GM23338 (cell line): ENCODE data around the gene IQCK. TPM values are rescaled to one million over a fixed set of nuclear protein-coding genes. Genes with fewer than 3 reads are reported as not detected.

Source experiments
- ATAC-seq: fragments of 200-7000 bp; cut with Tn5 transposase; 3 replicates; pipeline ENCODE4 v1.9.1; 2020
- DNase-seq: peaks from one replicate; pipeline ENCODE4 v3.0.0-alpha.2; 2015; ENCODE audit warnings: low spot score
- H2AFZ ChIP-seq: fragments of 200-600 bp; sonication (generic); 2 replicates; pipeline ENCODE4 v1.8.0; 2016; ENCODE audit warnings: antibody characterized with exemption, mild to moderate bottlenecking, moderate library complexity
- H3F3A ChIP-seq: fragments of 200-600 bp; sonication (generic); replicated peaks from 2 replicates; pipeline ENCODE4 v1.8.0; 2017; ENCODE audit warnings: antibody characterized with exemption, mixed run types, low read depth
- H3K27ac ChIP-seq: fragments of 200-600 bp; sonication (generic); 2 replicates; pipeline ENCODE4 v1.6.1; 2016; ENCODE audit warnings: low read depth
- H3K27me3 ChIP-seq: fragments of 200-600 bp; sonication (generic); 2 replicates; pipeline ENCODE4 v1.8.0; 2016; ENCODE audit warnings: mild to moderate bottlenecking, mixed run types, moderate library complexity; ENCODE audit not compliant: insufficient read depth
- H3K36me3 ChIP-seq: fragments of 200-600 bp; sonication (generic); 2 replicates; pipeline ENCODE4 v1.8.0; 2016; ENCODE audit warnings: mild to moderate bottlenecking; ENCODE audit not compliant: insufficient read depth
- H3K4me1 ChIP-seq: fragments of 200-600 bp; sonication (generic); 2 replicates; pipeline ENCODE4 v1.8.0; 2016; ENCODE audit warnings: mild to moderate bottlenecking, moderate library complexity; ENCODE audit not compliant: insufficient read depth
- H3K4me2 ChIP-seq: fragments of 200-600 bp; sonication (generic); 2 replicates; pipeline ENCODE4 v1.7.1; 2017; ENCODE audit warnings: mixed run types
- H3K4me3 ChIP-seq: fragments of 200-600 bp; sonication (generic); 2 replicates; pipeline ENCODE4 v1.6.1; 2016; ENCODE audit warnings: mixed run types
- H3K79me2 ChIP-seq: fragments of 200-600 bp; sonication (generic); replicated peaks from 2 replicates; pipeline ENCODE4 v1.8.0; 2017; ENCODE audit warnings: mild to moderate bottlenecking; ENCODE audit not compliant: insufficient read depth
- H3K9me2 ChIP-seq: fragments of 200-600 bp; sonication (generic); 2 replicates; pipeline ENCODE4 v1.8.0; 2017; ENCODE audit not compliant: insufficient read depth
- H4K20me1 ChIP-seq: fragments of 200-600 bp; sonication (generic); replicated peaks from 2 replicates; pipeline ENCODE4 v1.8.0; 2017; ENCODE audit warnings: mild to moderate bottlenecking; ENCODE audit not compliant: insufficient read depth
- H3K27ac Mint-ChIP-seq: 2 replicates; pipeline ENCODE4 v1.8.0; 2020; ENCODE audit warnings: inconsistent platforms, mild to moderate bottlenecking, moderate library complexity, mixed read lengths
- H3K27me3 Mint-ChIP-seq: 3 replicates; pipeline ENCODE4 v1.8.0; 2022; ENCODE audit warnings: low read depth, mild to moderate bottlenecking, moderate library complexity, mixed read lengths, inconsistent platforms; ENCODE audit not compliant: insufficient read depth, poor library complexity
- H3K36me3 Mint-ChIP-seq: 3 replicates; pipeline ENCODE4 v1.8.0; 2021; ENCODE audit warnings: low read depth, mild to moderate bottlenecking, inconsistent platforms, moderate library complexity, mixed read lengths
- H3K4me1 Mint-ChIP-seq: 3 replicates; pipeline ENCODE4 v1.8.0; 2020; ENCODE audit warnings: mild to moderate bottlenecking, inconsistent platforms, mixed read lengths
- H3K4me3 Mint-ChIP-seq: 3 replicates; pipeline ENCODE4 v1.8.0; 2021; ENCODE audit warnings: moderate library complexity, mild to moderate bottlenecking, inconsistent platforms, mixed read lengths
- H3K9me3 Mint-ChIP-seq: 3 replicates; pipeline ENCODE4 v1.8.0; 2020; ENCODE audit warnings: moderate library complexity, mild to moderate bottlenecking, inconsistent platforms, mixed read lengths
- CREB1 ChIP-seq: fragments of 250-450 bp; sonication (Bioruptor Pico); IDR thresholded peaks from 2 replicates; pipeline ENCODE4 v1.5.0; 2020; ENCODE audit warnings: low read depth, mild to moderate bottlenecking, moderate library complexity
- EZH2 ChIP-seq: fragments of 200-600 bp; sonication (generic); IDR thresholded peaks from one replicate; pipeline ENCODE4 v1.8.0; 2017; ENCODE audit warnings: antibody characterized with exemption, mild to moderate bottlenecking, low read depth; ENCODE audit not compliant: unreplicated experiment
- EZH2phosphoT487 ChIP-seq: fragments of 200-600 bp; sonication (generic); IDR thresholded peaks from one replicate; pipeline ENCODE4 v1.8.1; 2018; ENCODE audit warnings: antibody characterized with exemption; ENCODE audit not compliant: unreplicated experiment
- JUNB ChIP-seq: IDR thresholded peaks from one replicate; pipeline ENCODE4 v1.6.1; 2016; ENCODE audit warnings: antibody characterized with exemption; ENCODE audit not compliant: unreplicated experiment
- NANOG ChIP-seq: IDR thresholded peaks from 2 replicates; pipeline ENCODE4 v1.6.1; 2016; ENCODE audit warnings: antibody characterized with exemption, borderline replicate concordance
- POLR2AphosphoS5 ChIP-seq: IDR thresholded peaks from 2 replicates; pipeline ENCODE4 v1.6.1; 2016; ENCODE audit warnings: antibody characterized with exemption, low read depth
- STAT1 ChIP-seq: IDR thresholded peaks from one replicate; pipeline ENCODE4 v1.6.1; 2016; ENCODE audit warnings: antibody characterized with exemption; ENCODE audit not compliant: unreplicated experiment
- ZNF114 ChIP-seq: fragments of 250-450 bp; sonication (Bioruptor Pico); IDR thresholded peaks from 2 replicates; pipeline ENCODE4 v1.5.0; 2020; ENCODE audit warnings: mild to moderate bottlenecking, moderate library complexity
- ZNF331 ChIP-seq: fragments of 250-450 bp; sonication (Bioruptor Pico); IDR thresholded peaks from 2 replicates; pipeline ENCODE4 v1.5.0; 2020; ENCODE audit warnings: low read depth, mild to moderate bottlenecking, moderate library complexity
- polyA plus RNA-seq: library from polyadenylated mRNA; unstranded; fragments of >200 nt; fragmentation: Nextera tagmentation; extraction: Ambion mirVana; gene quantifications from 2 replicates; pipeline ENCODE4 v1.2.1, GENCODE V29; 2016
- total RNA-seq: library from RNA; depleted of rRNA; stranded (reverse); fragments of >200 nt; shearing (Covaris generic); gene quantifications from 2 replicates; pipeline ENCODE4 v1.2.3, GENCODE V29; 2014
- TF ChIP-seq, protein P1 (sequence below): fragments of 250-450 bp; sonication (Bioruptor Pico); IDR thresholded peaks from 2 replicates; pipeline ENCODE4 v1.5.0; 2020; ENCODE audit warnings: mild to moderate bottlenecking, moderate library complexity
- TF ChIP-seq, protein P2 (sequence below): IDR thresholded peaks from 2 replicates; pipeline ENCODE4 v1.6.1; 2016; ENCODE audit warnings: antibody characterized with exemption
- TF ChIP-seq, protein P3 (sequence below): IDR thresholded peaks from one replicate; pipeline ENCODE4 v1.6.1; 2018; ENCODE audit warnings: antibody characterized with exemption; ENCODE audit not compliant: unreplicated experiment
- TF ChIP-seq, protein P4 (sequence below), 2 experiments: fragments of 200-600 bp in 1 of 2; sonication (generic) in 1 of 2; conservative IDR thresholded peaks; 2 replicates each; pipeline versions ENCODE4 v1.5.1 to v1.6.1; 2016 to 2017; ENCODE audit warnings: antibody characterized with exemption in 2 of 2, low read depth in 2 of 2, mild to moderate bottlenecking in 2 of 2, moderate library complexity in 1 of 2

Gene IQCK
- total and polyA plus RNA-seq, 2 experiments from 2014 or later: 7.6 to 10.0 TPM

DNA sequence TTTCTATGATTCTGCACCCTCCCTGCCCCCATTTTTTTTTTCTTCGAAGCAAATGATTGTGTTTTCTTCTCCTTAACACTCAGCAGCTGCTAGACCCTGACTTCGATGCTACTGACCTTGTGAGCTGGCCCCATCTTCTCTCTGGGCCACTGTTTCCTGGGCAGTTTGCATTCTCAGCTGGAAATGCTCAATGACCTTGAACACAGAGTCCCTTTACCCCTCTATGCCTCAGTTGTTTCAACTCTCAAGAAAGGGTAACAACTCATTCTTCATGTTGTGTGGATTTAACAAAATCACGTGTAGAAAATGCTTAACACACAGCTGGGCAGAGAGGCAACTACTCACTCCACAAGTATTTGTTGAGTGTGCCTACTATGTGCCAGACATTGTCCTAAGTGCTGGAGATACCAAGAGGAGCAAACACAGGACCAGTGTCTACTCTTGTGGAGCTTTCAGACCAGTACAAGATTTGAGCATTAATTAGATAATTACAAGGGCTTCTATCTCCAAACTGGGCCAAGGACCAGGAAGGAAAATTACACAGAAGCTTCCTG is 66.2 kb downstream of the IQCK start:
- Histone ChIP-seq H3F3A (no peaks in the 10 kb centered on the region), H3K4me1 (no peaks in the 10 kb centered on the region), H4K20me1 (no peaks in the 10 kb centered on the region), H3K4me3 (no peak overlapping the region), H3K79me2 (no peaks in the 10 kb centered on the region), H3K27ac (no peak overlapping the region), H3K9me2 (no peaks in the 10 kb centered on the region), H3K27me3 (no peaks in the 10 kb centered on the region), H2AFZ (no peak overlapping the region), H3K4me2 (no peak overlapping the region), H3K36me3 (no peaks in the 10 kb centered on the region)
- TF ChIP-seq ZNF114 (CRISPR knock-in tag) (no peak), NANOG (no peak), ZNF331 (CRISPR knock-in tag) (no peak), POLR2AphosphoS5 (no peak), STAT1 (no peak), JUNB (no peak), EZH2 (no peak), CREB1 (CRISPR knock-in tag) (no peak), EZH2phosphoT487 (no peak)
- TF ChIP-seq, protein P1, sequence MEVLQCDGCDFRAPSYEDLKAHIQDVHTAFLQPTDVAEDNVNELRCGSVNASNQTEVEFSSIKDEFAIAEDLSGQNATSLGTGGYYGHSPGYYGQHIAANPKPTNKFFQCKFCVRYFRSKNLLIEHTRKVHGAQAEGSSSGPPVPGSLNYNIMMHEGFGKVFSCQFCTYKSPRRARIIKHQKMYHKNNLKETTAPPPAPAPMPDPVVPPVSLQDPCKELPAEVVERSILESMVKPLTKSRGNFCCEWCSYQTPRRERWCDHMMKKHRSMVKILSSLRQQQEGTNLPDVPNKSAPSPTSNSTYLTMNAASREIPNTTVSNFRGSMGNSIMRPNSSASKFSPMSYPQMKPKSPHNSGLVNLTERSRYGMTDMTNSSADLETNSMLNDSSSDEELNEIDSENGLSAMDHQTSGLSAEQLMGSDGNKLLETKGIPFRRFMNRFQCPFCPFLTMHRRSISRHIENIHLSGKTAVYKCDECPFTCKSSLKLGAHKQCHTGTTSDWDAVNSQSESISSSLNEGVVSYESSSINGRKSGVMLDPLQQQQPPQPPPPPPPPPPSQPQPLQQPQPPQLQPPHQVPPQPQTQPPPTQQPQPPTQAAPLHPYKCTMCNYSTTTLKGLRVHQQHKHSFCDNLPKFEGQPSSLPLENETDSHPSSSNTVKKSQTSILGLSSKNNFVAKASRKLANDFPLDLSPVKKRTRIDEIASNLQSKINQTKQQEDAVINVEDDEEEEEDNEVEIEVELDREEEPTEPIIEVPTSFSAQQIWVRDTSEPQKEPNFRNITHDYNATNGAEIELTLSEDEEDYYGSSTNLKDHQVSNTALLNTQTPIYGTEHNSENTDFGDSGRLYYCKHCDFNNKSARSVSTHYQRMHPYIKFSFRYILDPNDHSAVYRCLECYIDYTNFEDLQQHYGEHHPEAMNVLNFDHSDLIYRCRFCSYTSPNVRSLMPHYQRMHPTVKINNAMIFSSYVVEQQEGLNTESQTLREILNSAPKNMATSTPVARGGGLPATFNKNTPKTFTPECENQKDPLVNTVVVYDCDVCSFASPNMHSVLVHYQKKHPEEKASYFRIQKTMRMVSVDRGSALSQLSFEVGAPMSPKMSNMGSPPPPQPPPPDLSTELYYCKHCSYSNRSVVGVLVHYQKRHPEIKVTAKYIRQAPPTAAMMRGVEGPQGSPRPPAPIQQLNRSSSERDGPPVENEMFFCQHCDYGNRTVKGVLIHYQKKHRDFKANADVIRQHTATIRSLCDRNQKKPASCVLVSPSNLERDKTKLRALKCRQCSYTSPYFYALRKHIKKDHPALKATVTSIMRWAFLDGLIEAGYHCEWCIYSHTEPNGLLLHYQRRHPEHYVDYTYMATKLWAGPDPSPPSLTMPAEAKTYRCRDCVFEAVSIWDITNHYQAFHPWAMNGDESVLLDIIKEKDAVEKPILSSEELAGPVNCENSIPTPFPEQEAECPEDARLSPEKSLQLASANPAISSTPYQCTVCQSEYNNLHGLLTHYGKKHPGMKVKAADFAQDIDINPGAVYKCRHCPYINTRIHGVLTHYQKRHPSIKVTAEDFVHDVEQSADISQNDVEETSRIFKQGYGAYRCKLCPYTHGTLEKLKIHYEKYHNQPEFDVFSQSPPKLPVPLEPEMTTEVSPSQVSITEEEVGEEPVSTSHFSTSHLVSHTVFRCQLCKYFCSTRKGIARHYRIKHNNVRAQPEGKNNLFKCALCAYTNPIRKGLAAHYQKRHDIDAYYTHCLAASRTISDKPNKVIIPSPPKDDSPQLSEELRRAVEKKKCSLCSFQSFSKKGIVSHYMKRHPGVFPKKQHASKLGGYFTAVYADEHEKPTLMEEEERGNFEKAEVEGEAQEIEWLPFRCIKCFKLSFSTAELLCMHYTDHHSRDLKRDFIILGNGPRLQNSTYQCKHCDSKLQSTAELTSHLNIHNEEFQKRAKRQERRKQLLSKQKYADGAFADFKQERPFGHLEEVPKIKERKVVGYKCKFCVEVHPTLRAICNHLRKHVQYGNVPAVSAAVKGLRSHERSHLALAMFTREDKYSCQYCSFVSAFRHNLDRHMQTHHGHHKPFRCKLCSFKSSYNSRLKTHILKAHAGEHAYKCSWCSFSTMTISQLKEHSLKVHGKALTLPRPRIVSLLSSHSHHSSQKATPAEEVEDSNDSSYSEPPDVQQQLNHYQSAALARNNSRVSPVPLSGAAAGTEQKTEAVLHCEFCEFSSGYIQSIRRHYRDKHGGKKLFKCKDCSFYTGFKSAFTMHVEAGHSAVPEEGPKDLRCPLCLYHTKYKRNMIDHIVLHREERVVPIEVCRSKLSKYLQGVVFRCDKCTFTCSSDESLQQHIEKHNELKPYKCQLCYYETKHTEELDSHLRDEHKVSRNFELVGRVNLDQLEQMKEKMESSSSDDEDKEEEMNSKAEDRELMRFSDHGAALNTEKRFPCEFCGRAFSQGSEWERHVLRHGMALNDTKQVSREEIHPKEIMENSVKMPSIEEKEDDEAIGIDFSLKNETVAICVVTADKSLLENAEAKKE (CRISPR knock-in tag): no peak
- TF ChIP-seq, protein P2, sequence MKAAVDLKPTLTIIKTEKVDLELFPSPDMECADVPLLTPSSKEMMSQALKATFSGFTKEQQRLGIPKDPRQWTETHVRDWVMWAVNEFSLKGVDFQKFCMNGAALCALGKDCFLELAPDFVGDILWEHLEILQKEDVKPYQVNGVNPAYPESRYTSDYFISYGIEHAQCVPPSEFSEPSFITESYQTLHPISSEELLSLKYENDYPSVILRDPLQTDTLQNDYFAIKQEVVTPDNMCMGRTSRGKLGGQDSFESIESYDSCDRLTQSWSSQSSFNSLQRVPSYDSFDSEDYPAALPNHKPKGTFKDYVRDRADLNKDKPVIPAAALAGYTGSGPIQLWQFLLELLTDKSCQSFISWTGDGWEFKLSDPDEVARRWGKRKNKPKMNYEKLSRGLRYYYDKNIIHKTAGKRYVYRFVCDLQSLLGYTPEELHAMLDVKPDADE: no peak
- TF ChIP-seq, protein P3, sequence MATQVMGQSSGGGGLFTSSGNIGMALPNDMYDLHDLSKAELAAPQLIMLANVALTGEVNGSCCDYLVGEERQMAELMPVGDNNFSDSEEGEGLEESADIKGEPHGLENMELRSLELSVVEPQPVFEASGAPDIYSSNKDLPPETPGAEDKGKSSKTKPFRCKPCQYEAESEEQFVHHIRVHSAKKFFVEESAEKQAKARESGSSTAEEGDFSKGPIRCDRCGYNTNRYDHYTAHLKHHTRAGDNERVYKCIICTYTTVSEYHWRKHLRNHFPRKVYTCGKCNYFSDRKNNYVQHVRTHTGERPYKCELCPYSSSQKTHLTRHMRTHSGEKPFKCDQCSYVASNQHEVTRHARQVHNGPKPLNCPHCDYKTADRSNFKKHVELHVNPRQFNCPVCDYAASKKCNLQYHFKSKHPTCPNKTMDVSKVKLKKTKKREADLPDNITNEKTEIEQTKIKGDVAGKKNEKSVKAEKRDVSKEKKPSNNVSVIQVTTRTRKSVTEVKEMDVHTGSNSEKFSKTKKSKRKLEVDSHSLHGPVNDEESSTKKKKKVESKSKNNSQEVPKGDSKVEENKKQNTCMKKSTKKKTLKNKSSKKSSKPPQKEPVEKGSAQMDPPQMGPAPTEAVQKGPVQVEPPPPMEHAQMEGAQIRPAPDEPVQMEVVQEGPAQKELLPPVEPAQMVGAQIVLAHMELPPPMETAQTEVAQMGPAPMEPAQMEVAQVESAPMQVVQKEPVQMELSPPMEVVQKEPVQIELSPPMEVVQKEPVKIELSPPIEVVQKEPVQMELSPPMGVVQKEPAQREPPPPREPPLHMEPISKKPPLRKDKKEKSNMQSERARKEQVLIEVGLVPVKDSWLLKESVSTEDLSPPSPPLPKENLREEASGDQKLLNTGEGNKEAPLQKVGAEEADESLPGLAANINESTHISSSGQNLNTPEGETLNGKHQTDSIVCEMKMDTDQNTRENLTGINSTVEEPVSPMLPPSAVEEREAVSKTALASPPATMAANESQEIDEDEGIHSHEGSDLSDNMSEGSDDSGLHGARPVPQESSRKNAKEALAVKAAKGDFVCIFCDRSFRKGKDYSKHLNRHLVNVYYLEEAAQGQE: no peak
- TF ChIP-seq, protein P4, sequence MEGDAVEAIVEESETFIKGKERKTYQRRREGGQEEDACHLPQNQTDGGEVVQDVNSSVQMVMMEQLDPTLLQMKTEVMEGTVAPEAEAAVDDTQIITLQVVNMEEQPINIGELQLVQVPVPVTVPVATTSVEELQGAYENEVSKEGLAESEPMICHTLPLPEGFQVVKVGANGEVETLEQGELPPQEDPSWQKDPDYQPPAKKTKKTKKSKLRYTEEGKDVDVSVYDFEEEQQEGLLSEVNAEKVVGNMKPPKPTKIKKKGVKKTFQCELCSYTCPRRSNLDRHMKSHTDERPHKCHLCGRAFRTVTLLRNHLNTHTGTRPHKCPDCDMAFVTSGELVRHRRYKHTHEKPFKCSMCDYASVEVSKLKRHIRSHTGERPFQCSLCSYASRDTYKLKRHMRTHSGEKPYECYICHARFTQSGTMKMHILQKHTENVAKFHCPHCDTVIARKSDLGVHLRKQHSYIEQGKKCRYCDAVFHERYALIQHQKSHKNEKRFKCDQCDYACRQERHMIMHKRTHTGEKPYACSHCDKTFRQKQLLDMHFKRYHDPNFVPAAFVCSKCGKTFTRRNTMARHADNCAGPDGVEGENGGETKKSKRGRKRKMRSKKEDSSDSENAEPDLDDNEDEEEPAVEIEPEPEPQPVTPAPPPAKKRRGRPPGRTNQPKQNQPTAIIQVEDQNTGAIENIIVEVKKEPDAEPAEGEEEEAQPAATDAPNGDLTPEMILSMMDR (conservative IDR thresholded peaks at IDR 0.05; ENCODE audit: low read depth in 2 of 2): no peak
- ATAC-seq (no peak), DNase-seq (no peak)
- Mint-ChIP-seq H3K36me3 (no peaks in the 10 kb centered on the region), H3K4me3 (no peak overlapping the region), H3K27me3 (no peaks in the 10 kb centered on the region), H3K4me1 (peaks cover 6% of the 10 kb centered on the region; the same call in 2 of the 3 replicates), H3K9me3 (no peaks in the 10 kb centered on the region), H3K27ac (no peak overlapping the region)
